PC-3 (cell line): ENCODE results near the gene KIF9. TPM values are rescaled to one million over a fixed set of nuclear protein-coding genes. Genes with fewer than 3 reads are reported as not detected.

ENCODE experiments used
- ATAC-seq: fragments of 200-7000 bp; cut with Tn5 transposase; 2 replicates; pipeline ENCODE4 v1.9.1; 2020; ENCODE audit warnings: mild to moderate bottlenecking, moderate library complexity
- BruUV-seq: library from RNA; stranded (reverse); fragments of 400-500 nt; replicated peaks from 2 replicates; lab custom pipeline; 2021; lab: Mats Ljungman, UMichigan
- CTCF ChIA-PET: fragments of 300-600 bp; sonication (Branson Sonifier 250); formaldehyde crosslinking; loops from one replicate; lab custom pipeline; 2022; ENCODE audit warnings: antibody characterized with exemption; lab: Charles Lee
- POLR2A ChIA-PET: fragments of 300-600 bp; sonication (Branson Sonifier 250); formaldehyde crosslinking; loops from one replicate; lab custom pipeline; 2022; ENCODE audit warnings: antibody characterized with exemption; ENCODE audit not compliant: unreplicated experiment; lab: Charles Lee
- DNase-seq: peaks from one replicate; pipeline ENCODE4 v3.0.0-alpha.2; 2015
- H2AFZ ChIP-seq: fragments of 300-600 bp; sonication (generic); 2 replicates; pipeline ENCODE4 v1.6.0; 2016; ENCODE audit warnings: antibody characterized with exemption, low read length
- H3F3A ChIP-seq: fragments of 300-600 bp; sonication (generic); one replicate; pipeline ENCODE4 v1.6.0; 2017; ENCODE audit warnings: antibody characterized with exemption, low read length, control low read depth, mild to moderate bottlenecking; ENCODE audit not compliant: unreplicated experiment
- H3K27ac ChIP-seq: fragments of 300-600 bp; sonication (generic); 2 replicates; pipeline ENCODE4 v1.5.1; 2016; ENCODE audit warnings: mild to moderate bottlenecking, low read length
- H3K27me3 ChIP-seq: fragments of 300-600 bp; sonication (generic); 2 replicates; pipeline ENCODE4 v1.6.1; 2016; ENCODE audit warnings: low read length, mixed read lengths
- H3K36me3 ChIP-seq: fragments of 300-600 bp; sonication (generic); 2 replicates; pipeline ENCODE4 v1.6.1; 2016; ENCODE audit warnings: low read depth, mixed run types, low read length, mixed read lengths
- H3K4me1 ChIP-seq: fragments of 300-600 bp; sonication (generic); 2 replicates; pipeline ENCODE4 v1.5.1; 2016; ENCODE audit warnings: low read length; ENCODE audit not compliant: insufficient read depth
- H3K4me2 ChIP-seq: fragments of 300-600 bp; sonication (generic); 2 replicates; pipeline ENCODE4 v1.6.0; 2016; ENCODE audit warnings: low read length
- H3K4me3 ChIP-seq: fragments of 300-600 bp; sonication (generic); 2 replicates; pipeline ENCODE4 v1.5.1; 2016; ENCODE audit warnings: mild to moderate bottlenecking, low read length, mixed read lengths
- H3K79me2 ChIP-seq: fragments of 300-600 bp; sonication (generic); 2 replicates; pipeline ENCODE4 v1.6.1; 2017; ENCODE audit warnings: low read length, mixed read lengths
- H3K9ac ChIP-seq: fragments of 300-600 bp; sonication (generic); 2 replicates; pipeline ENCODE4 v1.6.0; 2016; ENCODE audit warnings: mild to moderate bottlenecking, low read length
- H3K9me2 ChIP-seq: fragments of 300-600 bp; sonication (generic); replicated peaks from 2 replicates; pipeline ENCODE4 v1.6.1; 2016; ENCODE audit warnings: mixed run types, low read length, mixed read lengths
- H3K9me3 ChIP-seq: fragments of 300-600 bp; sonication (generic); 2 replicates; pipeline ENCODE4 v1.6.1; 2016; ENCODE audit warnings: low read length, mixed read lengths
- H4K20me1 ChIP-seq: fragments of 300-600 bp; sonication (generic); 2 replicates; pipeline ENCODE4 v1.6.1; 2016; ENCODE audit warnings: low read length, mixed read lengths
- EZH2 ChIP-seq: fragments of 300-600 bp; sonication (generic); IDR thresholded peaks from one replicate; pipeline ENCODE4 v1.6.1; 2017; ENCODE audit warnings: antibody characterized with exemption, mild to moderate bottlenecking, low read length; ENCODE audit not compliant: unreplicated experiment
- EZH2phosphoT487 ChIP-seq: fragments of 300-600 bp; sonication (generic); IDR thresholded peaks from 2 replicates; pipeline ENCODE4 v1.6.1; 2018; ENCODE audit warnings: mild to moderate bottlenecking, antibody characterized with exemption, low read length, borderline replicate concordance
- intact Hi-C: fragments of 100-400 bp; cut with micrococcal nuclease; formaldehyde crosslinking; loops from 2 replicates; pipeline ENCODE4 v1.9.0; 2023
- total RNA-seq: library from RNA; depleted of rRNA; stranded (reverse); fragments of >200 nt; gene quantifications from 2 replicates; pipeline ENCODE4 v1.2.3, GENCODE V29; 2014
- TF ChIP-seq, protein P1 (sequence below): fragments of 300-600 bp; sonication (generic); conservative IDR thresholded peaks from 2 replicates; pipeline ENCODE4 v1.5.1; 2017; ENCODE audit warnings: antibody characterized with exemption, low read depth, mild to moderate bottlenecking, low read length

The KIF9 gene
- total RNA-seq, 1 experiment from 2014 or later = 22.7 TPM

DNA sequence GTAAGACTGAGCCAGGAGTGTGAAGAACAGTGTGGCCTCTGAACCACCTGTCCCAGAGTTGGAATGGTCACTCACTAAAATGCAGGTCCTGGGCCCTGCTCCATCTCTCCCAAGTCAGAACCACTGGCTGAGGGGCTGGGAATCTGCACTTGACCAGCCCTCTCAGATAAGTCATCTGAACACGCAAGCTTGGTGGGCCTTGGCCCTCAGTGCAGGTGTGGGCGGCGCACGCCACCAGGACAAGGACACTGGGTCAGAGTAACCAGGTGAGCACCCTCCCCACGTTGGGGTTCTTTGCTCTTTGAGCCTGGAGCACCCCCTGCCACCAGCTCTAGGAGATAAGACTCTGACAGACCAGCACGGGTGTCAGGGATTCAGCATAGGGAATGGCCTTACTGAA is 42.7 kb downstream of the KIF9 start:
- Histone ChIP-seq H3K36me3 (no peaks in the 10 kb centered on the region), H3K4me2 (no peak overlapping the region), H3F3A (no peaks in the 10 kb centered on the region), H4K20me1 (no peaks in the 10 kb centered on the region), H3K4me3 (no peak overlapping the region), H3K27ac (no peak overlapping the region), H3K27me3 (no peaks in the 10 kb centered on the region), H2AFZ (no peak overlapping the region), H3K4me1 (peaks cover 3% of the 10 kb centered on the region; the same call in 1 of the 2 replicates), H3K9ac (no peak overlapping the region), H3K9me2 (no peaks in the 10 kb centered on the region), H3K79me2 (no peaks in the 10 kb centered on the region), H3K9me3 (no peaks in the 10 kb centered on the region)
- TF ChIP-seq, protein P1, sequence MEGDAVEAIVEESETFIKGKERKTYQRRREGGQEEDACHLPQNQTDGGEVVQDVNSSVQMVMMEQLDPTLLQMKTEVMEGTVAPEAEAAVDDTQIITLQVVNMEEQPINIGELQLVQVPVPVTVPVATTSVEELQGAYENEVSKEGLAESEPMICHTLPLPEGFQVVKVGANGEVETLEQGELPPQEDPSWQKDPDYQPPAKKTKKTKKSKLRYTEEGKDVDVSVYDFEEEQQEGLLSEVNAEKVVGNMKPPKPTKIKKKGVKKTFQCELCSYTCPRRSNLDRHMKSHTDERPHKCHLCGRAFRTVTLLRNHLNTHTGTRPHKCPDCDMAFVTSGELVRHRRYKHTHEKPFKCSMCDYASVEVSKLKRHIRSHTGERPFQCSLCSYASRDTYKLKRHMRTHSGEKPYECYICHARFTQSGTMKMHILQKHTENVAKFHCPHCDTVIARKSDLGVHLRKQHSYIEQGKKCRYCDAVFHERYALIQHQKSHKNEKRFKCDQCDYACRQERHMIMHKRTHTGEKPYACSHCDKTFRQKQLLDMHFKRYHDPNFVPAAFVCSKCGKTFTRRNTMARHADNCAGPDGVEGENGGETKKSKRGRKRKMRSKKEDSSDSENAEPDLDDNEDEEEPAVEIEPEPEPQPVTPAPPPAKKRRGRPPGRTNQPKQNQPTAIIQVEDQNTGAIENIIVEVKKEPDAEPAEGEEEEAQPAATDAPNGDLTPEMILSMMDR = no peak
- TF ChIP-seq EZH2phosphoT487 (no peak), EZH2 (no peak)
- POLR2A ChIA-PET = no interaction called here
- no peak for ATAC-seq
- CTCF ChIA-PET = no interaction called here
- no TSS peak for BruUV-seq
- no peak for DNase-seq
- intact Hi-C loops = no loop called here

DNA sequence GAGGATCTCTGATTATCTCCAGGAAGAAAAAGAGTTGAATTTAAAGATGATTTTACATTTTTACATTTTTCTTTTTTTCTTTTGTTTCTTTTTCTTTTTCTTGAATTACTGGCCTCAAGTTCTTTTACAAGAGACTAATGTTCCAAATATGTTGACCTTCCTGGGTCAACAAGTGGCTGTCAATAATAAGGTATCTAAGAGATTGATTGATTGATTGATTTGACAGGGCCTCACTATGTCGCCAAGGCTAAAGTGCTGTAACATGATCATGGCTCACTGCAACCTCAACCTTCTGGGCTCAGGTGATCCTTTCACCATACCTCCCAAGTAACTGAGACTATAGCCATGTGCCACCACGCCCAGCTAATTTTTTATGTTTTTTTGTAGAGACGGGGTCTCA is 44.6 kb downstream of the KIF9 start:
- intact Hi-C loops = no loop called here
- Histone ChIP-seq H4K20me1 (no peaks in the 10 kb centered on the region), H3K27me3 (no peaks in the 10 kb centered on the region)

DNA sequence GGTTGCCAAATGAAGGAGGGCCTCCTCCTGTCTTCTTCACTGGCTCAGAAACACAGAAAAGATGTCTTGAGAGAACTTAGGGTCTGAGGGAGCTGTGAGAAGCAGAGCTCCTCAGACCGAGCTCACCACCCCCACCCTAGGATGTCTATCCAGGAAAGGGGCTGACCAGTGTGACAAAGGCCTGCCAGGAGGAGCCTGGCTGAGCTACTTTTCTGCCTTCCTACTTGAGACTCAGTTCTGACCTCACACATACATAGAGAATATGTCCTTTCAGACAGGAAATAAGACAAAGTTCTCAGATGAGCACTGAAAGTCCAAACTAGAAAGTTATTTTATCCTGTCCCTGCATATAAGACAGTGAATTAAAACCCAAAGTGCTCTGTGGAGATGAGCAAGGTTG is 54.5 kb downstream of the KIF9 start:
- Histone ChIP-seq H3K4me1 (no peaks in the 10 kb centered on the region), H4K20me1 (no peaks in the 10 kb centered on the region), H3K79me2 (no peaks in the 10 kb centered on the region), H3K9ac (no peak overlapping the region), H3K4me3 (no peak overlapping the region), H2AFZ (no peak overlapping the region), H3K27ac (no peak overlapping the region), H3K9me3 (no peaks in the 10 kb centered on the region), H3K36me3 (no peaks in the 10 kb centered on the region), H3F3A (no peaks in the 10 kb centered on the region), H3K9me2 (no peaks in the 10 kb centered on the region), H3K27me3 (no peaks in the 10 kb centered on the region), H3K4me2 (no peak overlapping the region)
- DNase-seq (no peak), ATAC-seq (no peak)
- ChIA-PET POLR2A (no interaction called here), CTCF (no interaction called here)
- BruUV-seq = no TSS peak
- intact Hi-C loops = no loop called here
- no peak for TF ChIP-seq EZH2

More for the DNA sequence above, 44.6 kb downstream of the KIF9 start:
- no peaks in the 10 kb centered on the region for H3K36me3 ChIP-seq
- POLR2A ChIA-PET = no interaction called here
- no peaks in the 10 kb centered on the region for H3F3A ChIP-seq
- no peak for DNase-seq
- TF ChIP-seq, protein P1 = no peak
- TF ChIP-seq EZH2phosphoT487 = no peak
- TF ChIP-seq EZH2 = no peak
- H3K4me1 ChIP-seq = peaks cover 3% of the 10 kb centered on the region; the same call in 1 of the 2 replicates
- H3K4me3 ChIP-seq = no peak overlapping the region
- no peaks in the 10 kb centered on the region for H3K79me2 ChIP-seq
- H3K4me2 ChIP-seq = no peak overlapping the region
- CTCF ChIA-PET = no interaction called here
- H3K27ac ChIP-seq = no peak overlapping the region
- no peak overlapping the region for H3K9ac ChIP-seq
- no peaks in the 10 kb centered on the region for H3K9me2 ChIP-seq
- ATAC-seq = no peak
- H3K9me3 ChIP-seq = no peaks in the 10 kb centered on the region
- no peak overlapping the region for H2AFZ ChIP-seq
- BruUV-seq = no TSS peak
